Ectodermal cell (in vitro differentiated cells): ENCODE results near the gene MYZAP.

Experiments used
- H3K27ac ChIP-seq: 2 replicates; pipeline ENCODE4 v1.7.0; 2013; ENCODE audit warnings: mild to moderate bottlenecking, low read depth, low read length; ENCODE audit not compliant: insufficient read depth, poor library complexity, severe bottlenecking
- H3K27me3 ChIP-seq: 2 replicates; pipeline ENCODE4 v1.7.0; 2013; ENCODE audit warnings: mild to moderate bottlenecking, low read length; ENCODE audit not compliant: insufficient read depth, control insufficient read depth, poor library complexity, severe bottlenecking
- H3K36me3 ChIP-seq: one replicate; pipeline ENCODE4 v1.7.0; 2013; ENCODE audit warnings: low read length; ENCODE audit not compliant: control insufficient read depth, insufficient read depth
- H3K4me1 ChIP-seq: one replicate; pipeline ENCODE4 v1.7.0; 2013; ENCODE audit warnings: low read length; ENCODE audit not compliant: control insufficient read depth, insufficient read depth
- H3K4me3 ChIP-seq: 2 replicates; pipeline ENCODE4 v1.7.0; 2013; ENCODE audit warnings: low read depth, low read length, control low read depth; ENCODE audit not compliant: insufficient read depth
- H3K9me3 ChIP-seq: 2 replicates; pipeline ENCODE4 v1.7.0; 2013; ENCODE audit warnings: mild to moderate bottlenecking, low read length, moderate library complexity; ENCODE audit not compliant: control insufficient read depth
- WGBS, 2 experiments: methylation state at CpG; one replicate each; pipeline ENCODE4 v1.1.7; 2013; ENCODE audit warnings: missing lambda C conversion rate in 2 of 2; 5-methylcytosine and 5-hydroxymethylcytosine counted together

Gene MYZAP

GRCh38 chr15:57730876-57731275, 139.2 kb downstream of the MYZAP start:
- WGBS, 2 experiments, result 90 to 94% methylated on average over 4 to 5 of the region's 5 CpGs

GRCh38 chr15:57731530-57732103, 139.9 kb downstream of the MYZAP start:
- H3K27me3 ChIP-seq, result no peaks in the 10 kb centered on the region
- H3K9me3 ChIP-seq, result no peaks in the 10 kb centered on the region
- no peak overlapping the region for H3K27ac ChIP-seq
- 80 to 81% methylated on average over 5 to 6 of the region's 6 CpGs for WGBS, 2 experiments
- H3K4me3 ChIP-seq, result no peak overlapping the region
- H3K36me3 ChIP-seq, result no peaks in the 10 kb centered on the region
- no peaks in the 10 kb centered on the region for H3K4me1 ChIP-seq

More at GRCh38 chr15:57730876-57731275, 139.2 kb downstream of the MYZAP start:
- no peak overlapping the region for H3K27ac ChIP-seq
- H3K4me1 ChIP-seq, result no peaks in the 10 kb centered on the region
- H3K4me3 ChIP-seq, result no peak overlapping the region
- H3K36me3 ChIP-seq, result no peaks in the 10 kb centered on the region
- no peaks in the 10 kb centered on the region for H3K27me3 ChIP-seq
- no peaks in the 10 kb centered on the region for H3K9me3 ChIP-seq

GRCh38 chr15:57732526-57733331, 141.0 kb downstream of the MYZAP start:
- Histone ChIP-seq H3K9me3 (no peaks in the 10 kb centered on the region), H3K4me1 (no peaks in the 10 kb centered on the region), H3K27ac (no peak overlapping the region), H3K4me3 (no peak overlapping the region), H3K27me3 (no peaks in the 10 kb centered on the region), H3K36me3 (no peaks in the 10 kb centered on the region)
- WGBS, 2 experiments, result 44 to 49% methylated on average over 10 to 12 of the region's 12 CpGs

- 84 to 92% methylated on average over 1 to 2 of the region's 2 CpGs for WGBS, 2 experiments
- Histone ChIP-seq H3K27me3 (no peaks in the 10 kb centered on the region), H3K9me3 (no peaks in the 10 kb centered on the region), H3K4me1 (no peaks in the 10 kb centered on the region), H3K27ac (no peak overlapping the region), H3K36me3 (no peaks in the 10 kb centered on the region), H3K4me3 (no peak overlapping the region)
Measured at GRCh38 chr15:57734860-57735259, 143.2 kb downstream of the MYZAP start.
